ENCODE results near the gene ILKAP.

- no peak for TF ChIP-seq CTCF (IDR thresholded peaks at IDR 0.05)
- no peak for TF ChIP-seq POLR2A (IDR thresholded peaks at IDR 0.05)
Observed at GRCh38 chr2:238166391-238167343, 36.8 kb downstream of the ILKAP start.
